Transverse colon (tissue), 4 donors: ENCODE data around the gene CNPY4. TPM values are rescaled to one million over a fixed set of nuclear protein-coding genes. Genes with fewer than 3 reads are reported as not detected.

Experiments
- DNase-seq: peaks from one replicate; pipeline ENCODE4 v3.0.0-alpha.2; 2019
- H3K27ac ChIP-seq, 4 donors: fragments of 200-600 bp; sonication (generic); 2 replicates each; pipeline ENCODE4 v1.5.1; 2016 to 2018; ENCODE audit warnings: inconsistent platforms in 4 of 4
- H3K27me3 ChIP-seq: fragments of 200-600 bp; sonication (generic); 2 replicates; pipeline ENCODE4 v1.5.1; 2017; ENCODE audit warnings: inconsistent platforms
- H3K36me3 ChIP-seq, 4 donors: fragments of 200-600 bp; sonication (generic); 2 replicates each; pipeline ENCODE4 v1.5.1; 2017 to 2019; ENCODE audit warnings: inconsistent platforms in 4 of 4
- H3K4me1 ChIP-seq, 4 donors: fragments of 200-600 bp; sonication (generic); 2 replicates each; pipeline ENCODE4 v1.5.1; 2017 to 2020; ENCODE audit warnings: inconsistent platforms in 4 of 4
- H3K4me3 ChIP-seq, 4 donors: fragments of 200-600 bp; sonication (generic); 1 replicate in 1 of 4; 2 replicates in 3 of 4; pipeline versions ENCODE4 v1.5.1 to v1.6.1; 2017 to 2019; ENCODE audit warnings: inconsistent platforms in 4 of 4
- H3K9me3 ChIP-seq, 2 donors: fragments of 200-600 bp; sonication (generic); 2 replicates each; pipeline ENCODE4 v1.5.1; 2017 to 2019; ENCODE audit warnings: inconsistent platforms in 2 of 2
- CTCF ChIP-seq, 5 experiments: fragments of 200-600 bp in 3 of 5; fragments of 450-650 bp in 2 of 5; sonication (generic) in 3 of 5; IDR thresholded peaks; 1 replicate in 2 of 5; 2 replicates in 3 of 5; pipeline ENCODE4 v1.5.1; 2016 to 2017; ENCODE audit warnings: antibody characterized with exemption in 5 of 5, inconsistent platforms in 3 of 5, mild to moderate bottlenecking in 2 of 5, moderate library complexity in 1 of 5
- EP300 ChIP-seq: sonication (generic); formaldehyde crosslinking; IDR thresholded peaks from one replicate; pipeline ENCODE4 v1.6.1; 2017; ENCODE audit warnings: antibody characterized with exemption, low read depth
- POLR2A ChIP-seq: fragments of 450-650 bp; IDR thresholded peaks from one replicate; pipeline ENCODE4 v1.6.1; 2016; ENCODE audit warnings: antibody characterized with exemption, mild to moderate bottlenecking, moderate library complexity
- POLR2AphosphoS5 ChIP-seq, 3 donors: sonication (generic); formaldehyde crosslinking; IDR thresholded peaks; one replicate each; pipeline ENCODE4 v1.6.1; 2016; ENCODE audit warnings: antibody characterized with exemption in 3 of 3
- WGBS, 2 donors: methylation state at CpG; one replicate each; pipeline ENCODE4 v1.1.5; 2018; ENCODE audit warnings: low coverage in 1 of 2; 5-methylcytosine and 5-hydroxymethylcytosine counted together
- in situ Hi-C, 4 donors: fragments of 200-750 bp; cut with MboI; loops; one replicate each; pipeline versions ENCODE4 v1.15.0 to v1.15.1; 2017; ENCODE audit warnings: low sequenced_read_pairs in 3 of 4, low pct_ligation_motif_present in 1 of 4, low pct_unique_long_range_greater_than_20kb in 1 of 4
- intact Hi-C: fragments of 100-400 bp; cut with DNase I; formaldehyde crosslinking; loops from one replicate; pipeline ENCODE4 v1.15.1; 2023; ENCODE audit warnings: low total_unique reads
- total RNA-seq, 4 donors: library from RNA; depleted of rRNA; stranded (reverse); fragments of >200 nt; gene quantifications; one replicate each; pipeline ENCODE4 v1.1.0, GENCODE V29; 2016

The CNPY4 gene
- total RNA-seq, 4 donors from 2014 or later, result 4.9 to 9.4 (median 7.0) TPM

GRCh38 chr7:100074841-100075240 is 44.6 kb upstream of the CNPY4 start:
- Histone ChIP-seq H3K4me1 (peaks cover 7 to 32% (median 30%) of the 10 kb centered on the region in 4 donors), H3K27ac (no peak overlapping the region), H3K36me3 (peaks cover 10 to 76% (median 46%) of the 10 kb centered on the region in 4 donors), H3K27me3 (no peaks in the 10 kb centered on the region), H3K9me3 (peaks cover 22 to 24% of the 10 kb centered on the region in 2 donors), H3K4me3 (no peak overlapping the region)
- 85% methylated on average over 7 of the region's 7 CpGs; no CpG with 5 or more reads in 1 of the 2 donors for WGBS, 2 donors
- intact Hi-C loops, result no loop called here
- no peak for DNase-seq
- TF ChIP-seq EP300, result no peak
- TF ChIP-seq CTCF (IDR thresholded peaks at IDR 0.05), result no peak
- TF ChIP-seq POLR2A, result no peak
- TF ChIP-seq POLR2AphosphoS5 (IDR thresholded peaks at IDR 0.05), result no peak
- in situ Hi-C loops, result loop anchor here in 3 of 4 donors (10.0 to 25.0 kb wide), 2 partner anchors 80 to 163 kb away; partner anchors contain the start of gene TRIM4 (in 3 of the 3)

DNA sequence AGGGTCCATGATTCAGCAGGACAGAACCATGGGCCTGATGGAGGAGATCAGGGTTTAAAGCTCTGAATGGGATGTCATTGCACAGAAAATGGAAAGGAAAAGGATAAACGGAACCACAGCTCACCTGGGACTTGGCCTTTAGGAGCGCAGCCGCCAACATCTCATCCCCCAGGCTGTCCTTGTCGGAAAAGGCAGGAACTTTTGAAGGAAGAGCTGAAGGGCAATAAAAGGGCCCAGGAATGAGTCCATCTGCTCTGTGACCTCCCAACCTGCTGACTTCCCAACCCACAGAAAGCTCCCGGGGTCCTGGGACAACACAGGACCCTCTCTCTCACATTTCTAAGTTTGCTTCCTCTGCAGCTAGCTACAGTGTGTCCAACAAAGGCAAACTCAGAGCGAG is 44.0 kb upstream of the CNPY4 start:
- intact Hi-C loops, result no loop called here
- 97% methylated on average over 4 to 6 of the region's 6 CpGs for WGBS, 2 donors
- DNase-seq, result no peak
- Histone ChIP-seq H3K4me3 (no peak overlapping the region), H3K4me1 (peaks cover 13 to 37% (median 35%) of the 10 kb centered on the region in 4 donors), H3K27me3 (no peaks in the 10 kb centered on the region), H3K9me3 (peaks cover 22 to 24% of the 10 kb centered on the region in 2 donors), H3K27ac (no peak overlapping the region), H3K36me3 (peaks cover 10 to 71% (median 43%) of the 10 kb centered on the region in 4 donors)
- in situ Hi-C loops, result loop anchor here in 1 of 4 donors (10.0 kb wide), 1 partner anchor 81 kb away; no protein-coding TSS in a partner anchor
- no peak for TF ChIP-seq POLR2A
- no peak for TF ChIP-seq POLR2AphosphoS5 (IDR thresholded peaks at IDR 0.05)
- no peak for TF ChIP-seq EP300
- no peak for TF ChIP-seq CTCF (IDR thresholded peaks at IDR 0.05)

DNA sequence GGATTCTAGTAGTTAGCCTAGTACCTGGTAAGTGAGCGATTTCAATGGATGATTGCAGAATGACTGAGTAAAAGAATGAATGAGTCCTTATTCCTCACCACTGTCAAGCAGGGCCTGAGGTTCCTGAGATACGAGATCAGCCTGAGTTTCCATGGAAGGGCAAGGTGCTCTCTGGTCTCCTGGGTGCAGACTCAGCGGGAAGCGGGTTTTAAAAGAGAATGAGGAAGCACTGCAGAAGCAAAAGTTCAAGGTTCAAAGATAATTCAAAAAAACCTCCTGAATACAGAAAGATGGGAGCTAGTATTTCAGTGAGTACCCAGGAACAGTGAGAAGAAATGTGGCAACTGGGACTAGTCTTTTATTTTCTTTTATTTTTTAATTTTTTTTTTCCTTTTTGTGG is 42.2 kb upstream of the CNPY4 start:
- Histone ChIP-seq H3K4me1 (peaks cover 15 to 47% (median 46%) of the 10 kb centered on the region in 4 donors), H3K36me3 (peaks cover 0 to 53% (median 25%) of the 10 kb centered on the region in 4 donors), H3K4me3 (no peak overlapping the region), H3K27me3 (no peaks in the 10 kb centered on the region), H3K9me3 (peaks cover 5 to 6% of the 10 kb centered on the region in 2 donors), H3K27ac (peak overlapping the region; percentile 94 to 97 (median 96))
- 63% methylated on average over 3 to 4 of the region's 4 CpGs for WGBS, 2 donors
- in situ Hi-C loops (loop anchor here in 1 of 4 donors (10.0 kb wide), 1 partner anchor 82 kb away; no protein-coding TSS in a partner anchor), intact Hi-C loops (no loop called here)
- DNase-seq, result peak; percentile 35
- TF ChIP-seq EP300, result no peak
- no peak for TF ChIP-seq CTCF (IDR thresholded peaks at IDR 0.05)
- no peak for TF ChIP-seq POLR2A
- TF ChIP-seq POLR2AphosphoS5 (IDR thresholded peaks at IDR 0.05), result no peak

DNA sequence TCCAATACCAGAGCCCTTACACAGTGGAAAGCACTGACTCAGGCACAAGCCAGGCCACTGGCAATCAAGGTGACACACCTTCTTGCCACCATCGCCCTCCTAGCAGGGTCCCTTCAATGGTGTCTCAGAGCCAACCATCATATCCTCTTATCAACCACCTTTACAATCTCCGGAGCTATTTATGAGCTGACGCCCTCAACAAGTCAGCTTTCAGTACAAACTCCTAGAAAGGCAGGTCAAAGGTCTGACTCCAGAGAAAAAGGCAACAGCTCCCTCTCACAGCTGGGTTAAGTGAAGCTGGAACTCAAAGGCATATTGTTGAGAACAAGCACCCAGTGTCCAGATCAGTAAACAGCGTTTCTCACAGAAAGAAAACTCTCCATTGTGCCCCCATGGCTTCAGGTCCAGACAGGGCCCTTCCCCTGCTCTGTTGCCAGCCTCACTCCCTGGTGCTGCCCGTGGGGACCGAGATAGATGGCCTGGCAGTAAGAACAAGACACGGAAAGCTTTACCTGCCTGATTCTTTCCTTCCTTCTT is 40.3 kb upstream of the CNPY4 start:
- H3K4me3 ChIP-seq, result peak overlapping the region in 1 of 4 donors; percentile 93
- in situ Hi-C loops (loop anchor here in 1 of 4 donors (10.0 kb wide), 1 partner anchor 84 kb away; no protein-coding TSS in a partner anchor), intact Hi-C loops (no loop called here)
- peaks cover 0 to 35% (median 15%) of the 10 kb centered on the region in 4 donors for H3K36me3 ChIP-seq
- 40 to 50% methylated on average over 4 to 7 of the region's 7 CpGs for WGBS, 2 donors
- H3K27ac ChIP-seq, result peak overlapping the region; percentile 94 to 97 (median 96)
- H3K4me1 ChIP-seq, result peaks cover 19 to 55% (median 53%) of the 10 kb centered on the region in 4 donors
- TF ChIP-seq CTCF (IDR thresholded peaks at IDR 0.05) (no peak), POLR2AphosphoS5 (IDR thresholded peaks at IDR 0.05) (peak; percentile 18 to 81 (median 65)), EP300 (no peak), POLR2A (peak; percentile 47)
- no peaks in the 10 kb centered on the region for H3K27me3 ChIP-seq
- no peaks in the 10 kb centered on the region for H3K9me3 ChIP-seq
- DNase-seq, result peak; percentile 78
